ENCODE data around the gene SPIB. TPM values are rescaled to one million over a fixed set of nuclear protein-coding genes. Genes with fewer than 3 reads are reported as not detected.

SPIB gene
- total and polyA plus RNA-seq, 12 donors = 0.10 to 0.42 (median 0.20) TPM; not detected in 9

- no peak for TF ChIP-seq CTCF (IDR thresholded peaks at IDR 0.05)
- no peak for DNase-seq
Observed at GRCh38 chr19:50475736-50476223, 57.0 kb downstream of the SPIB start.

GRCh38 chr19:50476224-50476906, 57.6 kb downstream of the SPIB start, which contains the start of the genes EMC10 and GARIN5A:
Gene EMC10, plus strand, starts transcription at chr19:50476507. Its CDS starts 38 bp downstream, at chr19:50476545.
Gene GARIN5A, minus strand, starts transcription at chr19:50476848. Its CDS starts 460 bp downstream, at chr19:50476388.
- ATAC-seq (peak; percentile 91 to 98 (median 97)), DNase-seq (peak; percentile 91 to 92)
- Histone ChIP-seq H3K9me3 (no peaks in the 10 kb centered on the region), H3K4me1 (peaks cover 5 to 25% (median 19%) of the 10 kb centered on the region in 9 donors), H3K27me3 (no peaks in the 10 kb centered on the region), H3K27ac (peak within 1 kb of the TSS in 9 of 10 donors; percentile 54 to 89 (median 75)), H3K4me3 (peak within 1 kb of the TSS; percentile 72 to 100 (median 90)), H3K36me3 (peaks cover 0 to 34% (median 13%) of the 10 kb centered on the region in 9 donors)
- intact Hi-C loops (cut with DNase I) = loop anchor here in 2 of 10 donors (2.0 to 5.0 kb wide), 3 partner anchors 34 to 104 kb away; partner anchors contain the start of genes JOSD2 (in 2 of the 2) and ASPDH (in 1 of the 2)
- no peak for TF ChIP-seq CTCF (IDR thresholded peaks at IDR 0.05)
- 1 to 2% methylated on average over 58 of the region's 58 CpGs for WGBS, 2 donors

More at GRCh38 chr19:50475736-50476223, 57.0 kb downstream of the SPIB start:
- H3K9me3 ChIP-seq = no peaks in the 10 kb centered on the region
- no peaks in the 10 kb centered on the region for H3K27me3 ChIP-seq
- intact Hi-C loops (cut with DNase I) = loop anchor here in 2 of 10 donors (2.0 to 5.0 kb wide), 3 partner anchors 35 to 103 kb away; partner anchors contain the start of genes JOSD2 (in 2 of the 2) and ASPDH (in 1 of the 2)
- 64 to 71% methylated on average over 29 of the region's 29 CpGs for WGBS, 2 donors
- peaks cover 0 to 28% (median 10%) of the 10 kb centered on the region in 9 donors for H3K36me3 ChIP-seq
- H3K27ac ChIP-seq = peak overlapping the region in 6 of 10 donors; percentile 54 to 89 (median 75)
- ATAC-seq = peak in 1 of 8 donors; percentile 24
- H3K4me1 ChIP-seq = peaks cover 5 to 25% (median 19%) of the 10 kb centered on the region in 9 donors
- H3K4me3 ChIP-seq = peak overlapping the region in 8 of 10 donors; percentile 72 to 100 (median 90)

GRCh38 chr19:50476907-50477238, 58.1 kb downstream of the SPIB start:
- Histone ChIP-seq H3K9me3 (no peaks in the 10 kb centered on the region), H3K4me3 (peak overlapping the region; percentile 72 to 100 (median 90)), H3K27ac (peak overlapping the region in 9 of 10 donors; percentile 54 to 89 (median 75)), H3K36me3 (peaks cover 0 to 39% (median 19%) of the 10 kb centered on the region in 9 donors), H3K4me1 (peaks cover 5 to 25% (median 19%) of the 10 kb centered on the region in 9 donors), H3K27me3 (no peaks in the 10 kb centered on the region)
- no peak for TF ChIP-seq CTCF (IDR thresholded peaks at IDR 0.05)
- ATAC-seq (no peak), DNase-seq (no peak)
- WGBS, 2 donors = 15 to 19% methylated on average over 20 of the region's 20 CpGs
- intact Hi-C loops (cut with DNase I) = loop anchor here in 2 of 10 donors (2.0 to 5.0 kb wide), 3 partner anchors 34 to 105 kb away; partner anchors contain the start of genes JOSD2 (in 2 of the 2) and ASPDH (in 1 of the 2)
